GM12878 (cell line): ENCODE results near the gene RINL. TPM values are rescaled to one million over a fixed set of nuclear protein-coding genes. Genes with fewer than 3 reads are reported as not detected.
A peak's percentile ranks its signal among the peaks of the same experiment; 100 is the strongest.

Source experiments
- CBX3 ChIP-seq: fragments of 200-600 bp; sonication (generic); IDR thresholded peaks from 2 replicates; pipeline ENCODE4 v1.6.1; 2016; ENCODE audit warnings: low read depth, borderline replicate concordance
- CHD4 ChIP-seq: fragments of 200-600 bp; sonication (generic); IDR thresholded peaks from 2 replicates; pipeline ENCODE4 v1.6.1; 2016; ENCODE audit warnings: mild to moderate bottlenecking
- CREB1 ChIP-seq: IDR thresholded peaks from 2 replicates; pipeline ENCODE4 v1.6.1; 2012; ENCODE audit warnings: low read depth, mild to moderate bottlenecking, inconsistent platforms
- EP300 ChIP-seq, 2 experiments: fragments of 150-350 bp in 1 of 2; IDR thresholded peaks; 2 replicates each; pipeline ENCODE4 v1.6.1; 2011 to 2012; ENCODE audit warnings: low read depth in 2 of 2, low read length in 2 of 2, borderline replicate concordance in 1 of 2, improper control_type of control experiment in 1 of 2, inconsistent platforms in 1 of 2; ENCODE audit not compliant: control insufficient read depth in 1 of 2
- GABPA ChIP-seq: IDR thresholded peaks from 2 replicates; pipeline ENCODE4 v1.6.1; 2014; ENCODE audit warnings: antibody characterized with exemption, low read depth, mild to moderate bottlenecking, inconsistent platforms
- GATAD2B ChIP-seq: fragments of 450-650 bp; conservative IDR thresholded peaks from 2 replicates; pipeline ENCODE4 v1.6.1; 2017; ENCODE audit warnings: low read depth, mild to moderate bottlenecking, moderate library complexity
- IKZF2 ChIP-seq, 2 experiments: fragments of 450-650 bp; IDR thresholded peaks; 2 replicates each; pipeline ENCODE4 v1.6.1; 2017; ENCODE audit warnings: mild to moderate bottlenecking in 2 of 2, moderate library complexity in 2 of 2
- MLLT1 ChIP-seq: fragments of 450-650 bp; IDR thresholded peaks from 2 replicates; pipeline ENCODE4 v1.6.1; 2016; ENCODE audit warnings: mild to moderate bottlenecking
- MYC ChIP-seq: IDR thresholded peaks from 2 replicates; pipeline ENCODE4 v1.6.1; 2011; ENCODE audit warnings: mild to moderate bottlenecking, low read length, moderate library complexity, inconsistent platforms; ENCODE audit not compliant: insufficient read depth, insufficient replicate concordance, insufficient read length, severe bottlenecking
- NR2C2 ChIP-seq: IDR thresholded peaks from 2 replicates; pipeline ENCODE4 v1.6.1; 2011; ENCODE audit warnings: borderline replicate concordance, low read depth; ENCODE audit not compliant: control insufficient read depth, insufficient read length
- POLR2AphosphoS2 ChIP-seq: IDR thresholded peaks from 2 replicates; pipeline ENCODE4 v1.6.1; 2011; ENCODE audit warnings: low read depth, mild to moderate bottlenecking, low read length, improper control_type of control experiment, moderate library complexity
- RAD21 ChIP-seq: IDR thresholded peaks from 2 replicates; pipeline ENCODE4 v1.6.1; 2011; ENCODE audit warnings: mild to moderate bottlenecking, low read depth, low read length, moderate library complexity; ENCODE audit not compliant: insufficient read depth
- RB1 ChIP-seq: fragments of 450-650 bp; formaldehyde crosslinking; IDR thresholded peaks from 2 replicates; pipeline ENCODE4 v1.6.1; 2017; ENCODE audit warnings: mild to moderate bottlenecking, borderline replicate concordance
- SMAD5 ChIP-seq: IDR thresholded peaks from 2 replicates; pipeline ENCODE4 v1.6.1; 2016; ENCODE audit warnings: antibody characterized with exemption, low read depth
- SMC3 ChIP-seq: IDR thresholded peaks from 2 replicates; pipeline ENCODE4 v1.6.1; 2011; ENCODE audit warnings: low read length, improper control_type of control experiment, borderline replicate concordance
- SP1 ChIP-seq: IDR thresholded peaks from one replicate; pipeline ENCODE4 v1.6.1; 2011; ENCODE audit warnings: low read depth, low read length
- STAT3 ChIP-seq: IDR thresholded peaks from 2 replicates; pipeline ENCODE4 v1.6.1; 2011; ENCODE audit warnings: low read depth, low read length, improper control_type of control experiment
- TBL1XR1 ChIP-seq: IDR thresholded peaks from 2 replicates; pipeline ENCODE4 v1.6.1; 2012; ENCODE audit warnings: low read depth, low read length, improper control_type of control experiment
- TCF12 ChIP-seq: IDR thresholded peaks from 2 replicates; pipeline ENCODE4 v1.6.1; 2011; ENCODE audit warnings: low read depth, mild to moderate bottlenecking, low read length
- USF2 ChIP-seq: IDR thresholded peaks from 2 replicates; pipeline ENCODE4 v1.6.1; 2011; ENCODE audit warnings: low read depth, low read length, improper control_type of control experiment, borderline replicate concordance
- YBX1 ChIP-seq: fragments of 450-650 bp; IDR thresholded peaks from 2 replicates; pipeline ENCODE4 v1.6.1; 2016; ENCODE audit warnings: antibody characterized with exemption
- ZBTB33 ChIP-seq: fragments of 450-650 bp; IDR thresholded peaks from 2 replicates; pipeline ENCODE4 v1.6.1; 2017; ENCODE audit warnings: mild to moderate bottlenecking
- ZNF592 ChIP-seq: fragments of 450-650 bp; IDR thresholded peaks from 2 replicates; pipeline ENCODE4 v1.6.1; 2017; ENCODE audit warnings: mild to moderate bottlenecking, moderate library complexity
- polyA plus RNA-seq, 11 experiments: library from polyadenylated mRNA; depleted of rRNA in 4 of 11; unstranded in 6 of 11; stranded (reverse) in 5 of 11; fragments of >200 nt; fragmentation: Nextera tagmentation in 4 of 11; fragmentation: Illumina TruSeq in 1 of 11; extraction: Ambion mirVana in 4 of 11; extraction: Trizol in 1 of 11; gene quantifications; 1 replicate in 1 of 11; 2 replicates in 10 of 11; pipeline versions ENCODE4 v1.2.1 to v1.2.3, GENCODE V29; 2011 to 2016; ENCODE audit warnings: inconsistent platforms in 2 of 11, missing spikeins in 2 of 11, low read depth in 1 of 11
- total RNA-seq, 4 experiments: library from RNA; depleted of rRNA in 3 of 4; stranded (reverse); fragments of >200 nt in 3 of 4; fragmentation: Illumina TruSeq in 1 of 4; extraction: Trizol in 1 of 4; gene quantifications; 2 replicates each; pipeline versions ENCODE4 v1.2.1 to v1.2.3, GENCODE V29; 2013 to 2021

The RINL gene
- total and polyA plus RNA-seq, 10 of the 15 experiments (the other 5 are each of a cell fraction or from before 2014, with no cell fraction given), result 14.5 to 64.2 (median 47.6) TPM

- TF ChIP-seq SMAD5 (0 out of 2 replicates have a peak, but pooled peaks have one; percentile 31), NR2C2 (no peak), GATAD2B (peak; percentile 63; the same call in 1 of the 2 replicates), YBX1 (no peak), CBX3 (no peak), GABPA (no peak), TBL1XR1 (peak; percentile 43; the same call in 1 of the 2 replicates), SP1 (peak; percentile 54), TCF12 (no peak), IKZF2 (IDR thresholded peaks at IDR 0.05) (no peak; a peak in 1 of 4 replicates), RAD21 (no peak), MLLT1 (peak; percentile 71), USF2 (peak; percentile 73), SMC3 (no peak), STAT3 (no peak), ZBTB33 (0 out of 2 replicates have a peak, but pooled peaks have one; percentile 35), POLR2AphosphoS2 (peak; percentile 76; the same call in 1 of the 2 replicates), RB1 (peak; percentile 59; the same call in 1 of the 2 replicates), CREB1 (peak; percentile 87), ZNF592 (no peak), EP300 (IDR thresholded peaks at IDR 0.05; ENCODE audit: borderline replicate concordance in 1 of 2, control insufficient read depth in 1 of 2, low read depth in 2 of 2, low read length in 2 of 2) (no peak), CHD4 (no peak), MYC (peak; percentile 88)
Observed at GRCh38 chr19:38851622-38852230, 26.3 kb downstream of the RINL start (continued).
